ENCODE measurements around the gene ETV6.

Gene ETV6

GRCh38 chr12:11727133-11727664 is 77.7 kb downstream of the ETV6 start:
- Histone ChIP-seq H3K36me3 (ENCODE audit: insufficient read depth, low read length) (no peaks in the 10 kb centered on the region), H3K79me2 (ENCODE audit: control insufficient read depth, insufficient read depth, low read length, unreplicated experiment) (peaks cover 10% of the 10 kb centered on the region), H3K4me3 (ENCODE audit: low read depth, low read length) (no peak overlapping the region), H3K4me1 (ENCODE audit: control insufficient read depth, insufficient read depth, low read length, unreplicated experiment) (peaks cover 25% of the 10 kb centered on the region), H3K27me3 (ENCODE audit: insufficient read depth, low read length) (no peaks in the 10 kb centered on the region), H3K27ac (ENCODE audit: low read depth, low read length) (no peak overlapping the region), H2AFZ (ENCODE audit: low read length, unreplicated experiment) (no peak overlapping the region)

- Histone ChIP-seq H2AFZ (ENCODE audit: low read length, unreplicated experiment) (no peak overlapping the region), H3K79me2 (ENCODE audit: control insufficient read depth, insufficient read depth, low read length, unreplicated experiment) (peaks cover 10% of the 10 kb centered on the region), H3K4me3 (ENCODE audit: low read depth, low read length) (no peak overlapping the region), H3K27ac (ENCODE audit: low read depth, low read length) (no peak overlapping the region), H3K36me3 (ENCODE audit: insufficient read depth, low read length) (no peaks in the 10 kb centered on the region), H3K4me1 (ENCODE audit: control insufficient read depth, insufficient read depth, low read length, unreplicated experiment) (peaks cover 26% of the 10 kb centered on the region), H3K27me3 (ENCODE audit: insufficient read depth, low read length) (no peaks in the 10 kb centered on the region)
Measured at GRCh38 chr12:11728154-11728755, 78.8 kb downstream of the ETV6 start.

GRCh38 chr12:11729008-11729407 is 79.5 kb downstream of the ETV6 start:
- H3K79me2 ChIP-seq (ENCODE audit: control insufficient read depth, insufficient read depth, low read length, unreplicated experiment), result peaks cover 10% of the 10 kb centered on the region

GRCh38 chr12:11729439-11730150 is 80.1 kb downstream of the ETV6 start:
- Histone ChIP-seq H3K27ac (ENCODE audit: low read depth, low read length) (no peak overlapping the region), H3K36me3 (ENCODE audit: insufficient read depth, low read length) (no peaks in the 10 kb centered on the region), H3K4me3 (ENCODE audit: low read depth, low read length) (no peak overlapping the region), H2AFZ (ENCODE audit: low read length, unreplicated experiment) (no peak overlapping the region), H3K27me3 (ENCODE audit: insufficient read depth, low read length) (no peaks in the 10 kb centered on the region), H3K79me2 (ENCODE audit: control insufficient read depth, insufficient read depth, low read length, unreplicated experiment) (peaks cover 7% of the 10 kb centered on the region), H3K4me1 (ENCODE audit: control insufficient read depth, insufficient read depth, low read length, unreplicated experiment) (peaks cover 26% of the 10 kb centered on the region)

More at GRCh38 chr12:11729008-11729407, 79.5 kb downstream of the ETV6 start:
- H3K4me3 ChIP-seq (ENCODE audit: low read depth, low read length), result no peak overlapping the region
- no peaks in the 10 kb centered on the region for H3K36me3 ChIP-seq (ENCODE audit: insufficient read depth, low read length)
- peaks cover 26% of the 10 kb centered on the region for H3K4me1 ChIP-seq (ENCODE audit: control insufficient read depth, insufficient read depth, low read length, unreplicated experiment)
- H3K27me3 ChIP-seq (ENCODE audit: insufficient read depth, low read length), result no peaks in the 10 kb centered on the region
- no peak overlapping the region for H3K27ac ChIP-seq (ENCODE audit: low read depth, low read length)
- H2AFZ ChIP-seq (ENCODE audit: low read length, unreplicated experiment), result no peak overlapping the region

- no peaks in the 10 kb centered on the region for H3K27me3 ChIP-seq (ENCODE audit: insufficient read depth, low read length)
- H3K27ac ChIP-seq (ENCODE audit: low read depth, low read length), result peak overlapping the region; percentile 61; the same call in 1 of the 2 replicates
- no peaks in the 10 kb centered on the region for H3K36me3 ChIP-seq (ENCODE audit: insufficient read depth, low read length)
- no peak overlapping the region for H2AFZ ChIP-seq (ENCODE audit: low read length, unreplicated experiment)
- peaks cover 26% of the 10 kb centered on the region for H3K4me1 ChIP-seq (ENCODE audit: control insufficient read depth, insufficient read depth, low read length, unreplicated experiment)
- peaks cover 7% of the 10 kb centered on the region for H3K79me2 ChIP-seq (ENCODE audit: control insufficient read depth, insufficient read depth, low read length, unreplicated experiment)
- no peak overlapping the region for H3K4me3 ChIP-seq (ENCODE audit: low read depth, low read length)
Measured at GRCh38 chr12:11730299-11731041, 81.0 kb downstream of the ETV6 start.

GRCh38 chr12:11731042-11731357 is 81.5 kb downstream of the ETV6 start:
- H3K4me3 ChIP-seq (ENCODE audit: low read depth, low read length), result no peak overlapping the region
- peak overlapping the region; percentile 61 for H3K27ac ChIP-seq (ENCODE audit: low read depth, low read length)
- no peaks in the 10 kb centered on the region for H3K36me3 ChIP-seq (ENCODE audit: insufficient read depth, low read length)
- no peaks in the 10 kb centered on the region for H3K27me3 ChIP-seq (ENCODE audit: insufficient read depth, low read length)
- H3K4me1 ChIP-seq (ENCODE audit: control insufficient read depth, insufficient read depth, low read length, unreplicated experiment), result peaks cover 26% of the 10 kb centered on the region
- peaks cover 7% of the 10 kb centered on the region for H3K79me2 ChIP-seq (ENCODE audit: control insufficient read depth, insufficient read depth, low read length, unreplicated experiment)
- H2AFZ ChIP-seq (ENCODE audit: low read length, unreplicated experiment), result no peak overlapping the region

GRCh38 chr12:11731455-11731854 is 82.0 kb downstream of the ETV6 start:
- Histone ChIP-seq H3K79me2 (ENCODE audit: control insufficient read depth, insufficient read depth, low read length, unreplicated experiment) (peaks cover 10% of the 10 kb centered on the region), H3K4me1 (ENCODE audit: control insufficient read depth, insufficient read depth, low read length, unreplicated experiment) (peaks cover 26% of the 10 kb centered on the region), H3K27me3 (ENCODE audit: insufficient read depth, low read length) (no peaks in the 10 kb centered on the region), H3K36me3 (ENCODE audit: insufficient read depth, low read length) (no peaks in the 10 kb centered on the region), H2AFZ (ENCODE audit: low read length, unreplicated experiment) (no peak overlapping the region), H3K27ac (ENCODE audit: low read depth, low read length) (peak overlapping the region; percentile 61), H3K4me3 (ENCODE audit: low read depth, low read length) (peak overlapping the region; percentile 32; the same call in 1 of the 2 replicates)

GRCh38 chr12:11732023-11732422 is 82.5 kb downstream of the ETV6 start:
- no peaks in the 10 kb centered on the region for H3K36me3 ChIP-seq (ENCODE audit: insufficient read depth, low read length)
- peak overlapping the region; percentile 61 for H3K27ac ChIP-seq (ENCODE audit: low read depth, low read length)
- no peaks in the 10 kb centered on the region for H3K27me3 ChIP-seq (ENCODE audit: insufficient read depth, low read length)
- 0 out of 2 replicates have a peak overlapping the region, but pooled peaks have one; percentile 32 for H3K4me3 ChIP-seq (ENCODE audit: low read depth, low read length)
- no peak overlapping the region for H2AFZ ChIP-seq (ENCODE audit: low read length, unreplicated experiment)
- peaks cover 13% of the 10 kb centered on the region for H3K79me2 ChIP-seq (ENCODE audit: control insufficient read depth, insufficient read depth, low read length, unreplicated experiment)
- peaks cover 26% of the 10 kb centered on the region for H3K4me1 ChIP-seq (ENCODE audit: control insufficient read depth, insufficient read depth, low read length, unreplicated experiment)

- no peak overlapping the region for H2AFZ ChIP-seq (ENCODE audit: low read length, unreplicated experiment)
- H3K27ac ChIP-seq (ENCODE audit: low read depth, low read length), result no peak overlapping the region
- no peaks in the 10 kb centered on the region for H3K36me3 ChIP-seq (ENCODE audit: insufficient read depth, low read length)
- H3K4me3 ChIP-seq (ENCODE audit: low read depth, low read length), result no peak overlapping the region
- peaks cover 26% of the 10 kb centered on the region for H3K4me1 ChIP-seq (ENCODE audit: control insufficient read depth, insufficient read depth, low read length, unreplicated experiment)
- peaks cover 13% of the 10 kb centered on the region for H3K79me2 ChIP-seq (ENCODE audit: control insufficient read depth, insufficient read depth, low read length, unreplicated experiment)
- no peaks in the 10 kb centered on the region for H3K27me3 ChIP-seq (ENCODE audit: insufficient read depth, low read length)
Measured at GRCh38 chr12:11732715-11733114, 83.2 kb downstream of the ETV6 start.

GRCh38 chr12:11734580-11735180 is 85.2 kb downstream of the ETV6 start:
- peaks cover 19% of the 10 kb centered on the region for H3K4me1 ChIP-seq (ENCODE audit: control insufficient read depth, insufficient read depth, low read length, unreplicated experiment)
- no peak overlapping the region for H3K27ac ChIP-seq (ENCODE audit: low read depth, low read length)
- peaks cover 8% of the 10 kb centered on the region for H3K79me2 ChIP-seq (ENCODE audit: control insufficient read depth, insufficient read depth, low read length, unreplicated experiment)
- no peak overlapping the region for H2AFZ ChIP-seq (ENCODE audit: low read length, unreplicated experiment)
- no peak overlapping the region for H3K4me3 ChIP-seq (ENCODE audit: low read depth, low read length)
- H3K36me3 ChIP-seq (ENCODE audit: insufficient read depth, low read length), result no peaks in the 10 kb centered on the region
- H3K27me3 ChIP-seq (ENCODE audit: insufficient read depth, low read length), result no peaks in the 10 kb centered on the region

Data from ACC112 (cell line).